Activated CD8-positive, alpha-beta T cell treated with anti-CD3 and anti-CD28 coated beads, Interleukin-2, amount 10 ng/mL, durations not matched to agents 7 days and 5 days (primary cell): ENCODE results near the gene CSNK1G3. TPM values are rescaled to one million over a fixed set of nuclear protein-coding genes. Genes with fewer than 3 reads are reported as not detected.

ENCODE experiments used
- ATAC-seq: fragments of 150-1000 bp; cut with Tn5 transposase; one replicate; pipeline ENCODE4 v1.10.0; 2021; ENCODE audit warnings: moderate library complexity
- CTCF ChIA-PET: fragments of 350-600 bp; sonication (Branson Sonifier 250); formaldehyde crosslinking; loops from one replicate; lab custom pipeline; 2021; ENCODE audit warnings: antibody characterized with exemption; lab: Charles Lee
- POLR2A ChIA-PET: fragments of 350-600 bp; sonication (Branson Sonifier 250); formaldehyde crosslinking; loops from one replicate; lab custom pipeline; 2021; ENCODE audit warnings: antibody characterized with exemption; lab: Charles Lee
- DNase-seq: peaks from one replicate; pipeline ENCODE4 v3.0.0-alpha.2; 2020
- H3K27ac Mint-ChIP-seq: one replicate; pipeline ENCODE4 v1.8.0; 2021; ENCODE audit warnings: mild to moderate bottlenecking, mixed read lengths
- H3K27me3 Mint-ChIP-seq: one replicate; pipeline ENCODE4 v1.8.0; 2021; ENCODE audit warnings: low read depth, mixed read lengths
- H3K36me3 Mint-ChIP-seq: one replicate; pipeline ENCODE4 v1.8.0; 2021; ENCODE audit warnings: low read depth, mixed read lengths
- H3K4me1 Mint-ChIP-seq: one replicate; pipeline ENCODE4 v1.8.0; 2021; ENCODE audit warnings: low read depth, mixed read lengths
- H3K4me3 Mint-ChIP-seq: one replicate; pipeline ENCODE4 v1.8.0; 2021; ENCODE audit warnings: mild to moderate bottlenecking, mixed read lengths
- H3K9me3 Mint-ChIP-seq: one replicate; pipeline ENCODE4 v1.8.0; 2022; ENCODE audit warnings: mixed read lengths; ENCODE audit not compliant: insufficient read depth
- total RNA-seq, 2 experiments: library from RNA; stranded (reverse); gene quantifications; one replicate each; pipeline ENCODE4 v1.2.3, GENCODE V29; 2021

Gene CSNK1G3
- total RNA-seq, 2 experiments from 2014 or later = 26.9 to 28.6 TPM

- ChIA-PET POLR2A (interaction anchor here (6.0 kb wide), 1 partner anchor 92 kb away, joined by 83 read pairs; the partner anchor contains the start of gene CEP120), CTCF (interaction anchor here (1.9 to 6.3 kb wide), 2 partner anchors 92 to 96 kb away, joined by 6 to 50 read pairs; partner anchors contain the start of gene CEP120)
- H3K4me3 Mint-ChIP-seq = no peak overlapping the region
- peaks cover 22% of the 10 kb centered on the region for H3K36me3 Mint-ChIP-seq
- H3K27ac Mint-ChIP-seq = no peak overlapping the region
- peaks cover 65% of the 10 kb centered on the region for H3K4me1 Mint-ChIP-seq
- no peaks in the 10 kb centered on the region for H3K27me3 Mint-ChIP-seq
- DNase-seq = no peak
- ATAC-seq = no peak
- no peaks in the 10 kb centered on the region for H3K9me3 Mint-ChIP-seq
These were observed 2.8 kb downstream of the CSNK1G3 start for GRCh38 chr5:123514615-123515355.

- ATAC-seq = peak; percentile 34
- Mint-ChIP-seq H3K36me3 (peaks cover 22% of the 10 kb centered on the region), H3K4me3 (peak overlapping the region; percentile 53)
These were observed 3.9 kb downstream of the CSNK1G3 start for GRCh38 chr5:123515904-123516303.

GRCh38 chr5:123517476-123517875 lies 5.5 kb downstream of the CSNK1G3 start:
- CTCF ChIA-PET = interaction anchor here (0.9 to 2.5 kb wide), 3 partner anchors 23 to 94 kb away, joined by 3 to 12 read pairs (median 3); partner anchors contain the start of gene CEP120
- Mint-ChIP-seq H3K27ac (no peak overlapping the region), H3K36me3 (peaks cover 20% of the 10 kb centered on the region), H3K4me1 (peaks cover 53% of the 10 kb centered on the region), H3K4me3 (no peak overlapping the region), H3K9me3 (no peaks in the 10 kb centered on the region), H3K27me3 (no peaks in the 10 kb centered on the region)
- DNase-seq = no peak
- no peak for ATAC-seq
- POLR2A ChIA-PET = interaction anchor here (1.4 kb wide), 1 partner anchor 94 kb away, joined by 14 read pairs; the partner anchor contains the start of gene CEP120

More at GRCh38 chr5:123515904-123516303, 3.9 kb downstream of the CSNK1G3 start:
- ChIA-PET CTCF (no interaction called here), POLR2A (no interaction called here)
- Mint-ChIP-seq H3K9me3 (no peaks in the 10 kb centered on the region), H3K27ac (peak overlapping the region; percentile 40), H3K4me1 (peaks cover 61% of the 10 kb centered on the region), H3K27me3 (no peaks in the 10 kb centered on the region)
- DNase-seq = peak; percentile 33

- Mint-ChIP-seq H3K9me3 (no peaks in the 10 kb centered on the region), H3K27me3 (no peaks in the 10 kb centered on the region), H3K4me3 (no peak overlapping the region), H3K27ac (no peak overlapping the region), H3K36me3 (peaks cover 16% of the 10 kb centered on the region), H3K4me1 (peaks cover 52% of the 10 kb centered on the region)
- ATAC-seq (peak; percentile 26), DNase-seq (peak; percentile 22)
- CTCF ChIA-PET = interaction anchor here (1.1 to 2.5 kb wide), 3 partner anchors 22 to 95 kb away, joined by 3 to 12 read pairs (median 5); partner anchors contain the start of gene CEP120
- POLR2A ChIA-PET = interaction anchor here (0.5 to 1.4 kb wide), 2 partner anchors 95 to 103 kb away, joined by 3 to 14 read pairs; partner anchors contain the start of gene CEP120
These were observed 6.1 kb downstream of the CSNK1G3 start for GRCh38 chr5:123518111-123518510.

GRCh38 chr5:123520677-123521247 lies 8.8 kb downstream of the CSNK1G3 start:
- no peak for DNase-seq
- peaks cover 32% of the 10 kb centered on the region for H3K4me1 Mint-ChIP-seq
- peaks cover 10% of the 10 kb centered on the region for H3K36me3 Mint-ChIP-seq
- ChIA-PET POLR2A (interaction anchor here (0.8 to 1.2 kb wide), 2 partner anchors 9 to 98 kb away, joined by 3 to 4 read pairs; partner anchors contain the start of genes CEP120 and CSNK1G3), CTCF (no interaction called here)
- no peak overlapping the region for H3K4me3 Mint-ChIP-seq
- ATAC-seq = no peak
- no peak overlapping the region for H3K27ac Mint-ChIP-seq
- no peaks in the 10 kb centered on the region for H3K27me3 Mint-ChIP-seq
- no peaks in the 10 kb centered on the region for H3K9me3 Mint-ChIP-seq

- no peak overlapping the region for H3K27ac Mint-ChIP-seq
These were observed 12.2 kb downstream of the CSNK1G3 start for GRCh38 chr5:123524146-123524545.

GRCh38 chr5:123527190-123527589 lies 15.2 kb downstream of the CSNK1G3 start:
- Mint-ChIP-seq H3K9me3 (no peaks in the 10 kb centered on the region), H3K4me3 (no peak overlapping the region), H3K27ac (no peak overlapping the region), H3K27me3 (no peaks in the 10 kb centered on the region), H3K4me1 (peaks cover 13% of the 10 kb centered on the region), H3K36me3 (peaks cover 9% of the 10 kb centered on the region)
- ATAC-seq (no peak), DNase-seq (no peak)
- POLR2A ChIA-PET = interaction anchor here (1.5 kb wide), 1 partner anchor 104 kb away, joined by 5 read pairs; the partner anchor contains the start of gene CEP120
- CTCF ChIA-PET = interaction anchor here (1.7 kb wide), 1 partner anchor 16 kb away, joined by 4 read pairs; no protein-coding TSS in a partner anchor

More at GRCh38 chr5:123524146-123524545, 12.2 kb downstream of the CSNK1G3 start:
- no peaks in the 10 kb centered on the region for H3K9me3 Mint-ChIP-seq
- H3K27me3 Mint-ChIP-seq = no peaks in the 10 kb centered on the region
- no peak for DNase-seq
- H3K36me3 Mint-ChIP-seq = peaks cover 8% of the 10 kb centered on the region
- peaks cover 16% of the 10 kb centered on the region for H3K4me1 Mint-ChIP-seq
- ATAC-seq = no peak
- ChIA-PET POLR2A (no interaction called here), CTCF (no interaction called here)
- H3K4me3 Mint-ChIP-seq = no peak overlapping the region

- DNase-seq = no peak
- no peak for ATAC-seq
- peaks cover 17% of the 10 kb centered on the region for H3K4me1 Mint-ChIP-seq
- H3K4me3 Mint-ChIP-seq = no peak overlapping the region
- ChIA-PET CTCF (interaction anchor here (1.7 kb wide), 1 partner anchor 15 kb away, joined by 4 read pairs; no protein-coding TSS in a partner anchor), POLR2A (interaction anchor here (0.6 to 1.5 kb wide), 2 partner anchors 105 to 1099 kb away, joined by 3 to 5 read pairs; partner anchors contain the start of gene CEP120)
- H3K9me3 Mint-ChIP-seq = no peaks in the 10 kb centered on the region
- H3K36me3 Mint-ChIP-seq = peaks cover 9% of the 10 kb centered on the region
- H3K27ac Mint-ChIP-seq = no peak overlapping the region
- H3K27me3 Mint-ChIP-seq = no peaks in the 10 kb centered on the region
These were observed 16.1 kb downstream of the CSNK1G3 start for GRCh38 chr5:123528065-123528464.

- Mint-ChIP-seq H3K27me3 (no peaks in the 10 kb centered on the region), H3K4me1 (peaks cover 19% of the 10 kb centered on the region), H3K36me3 (peaks cover 9% of the 10 kb centered on the region), H3K4me3 (no peak overlapping the region), H3K27ac (no peak overlapping the region), H3K9me3 (no peaks in the 10 kb centered on the region)
- ChIA-PET CTCF (interaction anchor here (1.7 to 2.0 kb wide), 2 partner anchors 14 to 105 kb away, joined by 4 read pairs; no protein-coding TSS in a partner anchor), POLR2A (interaction anchor here (1.5 kb wide), 1 partner anchor 106 kb away, joined by 5 read pairs; the partner anchor contains the start of gene CEP120)
- ATAC-seq = no peak
- no peak for DNase-seq
These were observed 16.9 kb downstream of the CSNK1G3 start for GRCh38 chr5:123528878-123529277.

- no peak for DNase-seq
- Mint-ChIP-seq H3K27me3 (no peaks in the 10 kb centered on the region), H3K36me3 (peaks cover 9% of the 10 kb centered on the region), H3K4me3 (no peak overlapping the region), H3K27ac (no peak overlapping the region), H3K9me3 (no peaks in the 10 kb centered on the region), H3K4me1 (peaks cover 16% of the 10 kb centered on the region)
- ChIA-PET POLR2A (no interaction called here), CTCF (interaction anchor here (0.9 kb wide), 1 partner anchor 80 kb away, joined by 3 read pairs; no protein-coding TSS in a partner anchor)
- ATAC-seq = no peak
These were observed 18.8 kb downstream of the CSNK1G3 start for GRCh38 chr5:123530728-123531127.

GRCh38 chr5:123535648-123536047 lies 23.7 kb downstream of the CSNK1G3 start:
- Mint-ChIP-seq H3K27me3 (no peaks in the 10 kb centered on the region), H3K36me3 (peaks cover 2% of the 10 kb centered on the region), H3K27ac (no peak overlapping the region), H3K4me3 (no peak overlapping the region), H3K9me3 (no peaks in the 10 kb centered on the region), H3K4me1 (peaks cover 5% of the 10 kb centered on the region)
- ChIA-PET CTCF (interaction anchor here (2.0 kb wide), 1 partner anchor 9 kb away, joined by 6 read pairs; no protein-coding TSS in a partner anchor), POLR2A (no interaction called here)
- ATAC-seq = no peak
- no peak for DNase-seq
